Bronchial epithelial cell (primary cell): ENCODE results near the gene ADGRF5. TPM values are rescaled to one million over a fixed set of nuclear protein-coding genes. Genes with fewer than 3 reads are reported as not detected.
A peak's percentile ranks its signal among the peaks of the same experiment; 100 is the strongest.

Experiments
- DNase-seq: peaks from one replicate; pipeline ENCODE4 v3.0.0-alpha.2; 2010; ENCODE audit warnings: low read depth
- FAIRE-seq: peaks from 2 replicates; lab custom pipeline; 2011; peaks lifted over from hg19 to GRCh38; lab: Jason Lieb, UNC
- H3K27me3 ChIP-seq: 2 replicates; pipeline ENCODE4 v1.5.1; 2011; ENCODE audit warnings: low read length; ENCODE audit not compliant: control insufficient read depth, insufficient read depth
- H3K36me3 ChIP-seq: 2 replicates; pipeline ENCODE4 v1.5.1; 2011; ENCODE audit warnings: low read length; ENCODE audit not compliant: control insufficient read depth, insufficient read depth
- H3K4me3 ChIP-seq: 2 replicates; pipeline ENCODE4 v1.5.1; 2011; ENCODE audit warnings: mild to moderate bottlenecking, low read depth, low read length, control low read depth
- total RNA-seq: library from RNA; depleted of rRNA; stranded (reverse); fragments of >200 nt; gene quantifications from 2 replicates; pipeline ENCODE4 v1.2.1, GENCODE V29; 2014
- TF ChIP-seq, protein P1 (sequence below): IDR thresholded peaks from 2 replicates; pipeline ENCODE4 v1.5.1; 2011; ENCODE audit warnings: mild to moderate bottlenecking, moderate library complexity, low read length, control low read depth, inconsistent platforms; ENCODE audit not compliant: insufficient read depth, severe bottlenecking

Gene ADGRF5
- total RNA-seq, 1 donor from 2014 or later, result not detected

DNA sequence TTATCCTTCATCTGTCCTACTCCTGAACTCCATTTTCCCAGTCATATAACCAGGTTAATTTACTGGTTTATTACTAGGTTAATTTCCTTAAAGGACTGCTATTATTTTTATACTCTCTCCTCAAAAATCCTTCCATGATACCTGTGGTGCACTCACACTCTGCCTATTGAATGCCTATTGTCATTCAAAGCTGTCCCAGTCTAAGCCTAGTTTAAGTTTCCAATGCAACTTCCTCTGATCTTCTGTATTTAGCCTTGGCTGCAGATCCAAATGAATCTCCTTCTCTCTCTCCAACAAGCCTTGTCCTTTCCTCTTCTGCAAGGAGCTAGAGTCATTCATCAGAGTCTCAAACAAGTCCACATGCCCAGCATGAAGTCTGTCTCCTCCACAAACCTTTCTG is 41.3 kb upstream of the ADGRF5 start:
- TF ChIP-seq, protein P1, sequence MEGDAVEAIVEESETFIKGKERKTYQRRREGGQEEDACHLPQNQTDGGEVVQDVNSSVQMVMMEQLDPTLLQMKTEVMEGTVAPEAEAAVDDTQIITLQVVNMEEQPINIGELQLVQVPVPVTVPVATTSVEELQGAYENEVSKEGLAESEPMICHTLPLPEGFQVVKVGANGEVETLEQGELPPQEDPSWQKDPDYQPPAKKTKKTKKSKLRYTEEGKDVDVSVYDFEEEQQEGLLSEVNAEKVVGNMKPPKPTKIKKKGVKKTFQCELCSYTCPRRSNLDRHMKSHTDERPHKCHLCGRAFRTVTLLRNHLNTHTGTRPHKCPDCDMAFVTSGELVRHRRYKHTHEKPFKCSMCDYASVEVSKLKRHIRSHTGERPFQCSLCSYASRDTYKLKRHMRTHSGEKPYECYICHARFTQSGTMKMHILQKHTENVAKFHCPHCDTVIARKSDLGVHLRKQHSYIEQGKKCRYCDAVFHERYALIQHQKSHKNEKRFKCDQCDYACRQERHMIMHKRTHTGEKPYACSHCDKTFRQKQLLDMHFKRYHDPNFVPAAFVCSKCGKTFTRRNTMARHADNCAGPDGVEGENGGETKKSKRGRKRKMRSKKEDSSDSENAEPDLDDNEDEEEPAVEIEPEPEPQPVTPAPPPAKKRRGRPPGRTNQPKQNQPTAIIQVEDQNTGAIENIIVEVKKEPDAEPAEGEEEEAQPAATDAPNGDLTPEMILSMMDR, result no peak
- FAIRE-seq, result no peak
- H3K36me3 ChIP-seq, result no peaks in the 10 kb centered on the region
- H3K27me3 ChIP-seq, result peaks cover 3% of the 10 kb centered on the region
- DNase-seq, result no peak
- no peak overlapping the region for H3K4me3 ChIP-seq

DNA sequence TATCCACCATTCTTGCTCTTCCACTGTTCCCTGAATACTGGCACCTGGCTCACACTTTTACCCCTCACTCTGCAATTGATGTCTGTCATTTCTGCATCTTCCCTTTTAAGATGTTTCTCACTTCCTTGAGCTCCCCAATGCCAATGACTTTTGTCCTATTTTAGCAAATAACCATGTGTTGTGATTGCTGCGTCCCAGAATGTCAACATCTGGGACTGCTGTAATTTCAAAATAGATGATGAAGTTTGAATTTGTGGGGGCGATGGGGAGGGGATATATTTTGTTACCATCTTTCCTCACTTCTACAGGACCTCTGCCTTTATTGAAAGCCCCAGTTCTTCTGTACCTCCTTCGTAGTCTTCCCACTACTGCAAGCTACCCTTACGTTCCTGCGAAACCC is 40.0 kb upstream of the ADGRF5 start:
- H3K36me3 ChIP-seq, result no peaks in the 10 kb centered on the region
- no peak overlapping the region for H3K4me3 ChIP-seq
- DNase-seq (no peak), FAIRE-seq (peak; percentile 23)
- H3K27me3 ChIP-seq, result peaks cover 3% of the 10 kb centered on the region
- TF ChIP-seq, protein P1, result no peak

DNA sequence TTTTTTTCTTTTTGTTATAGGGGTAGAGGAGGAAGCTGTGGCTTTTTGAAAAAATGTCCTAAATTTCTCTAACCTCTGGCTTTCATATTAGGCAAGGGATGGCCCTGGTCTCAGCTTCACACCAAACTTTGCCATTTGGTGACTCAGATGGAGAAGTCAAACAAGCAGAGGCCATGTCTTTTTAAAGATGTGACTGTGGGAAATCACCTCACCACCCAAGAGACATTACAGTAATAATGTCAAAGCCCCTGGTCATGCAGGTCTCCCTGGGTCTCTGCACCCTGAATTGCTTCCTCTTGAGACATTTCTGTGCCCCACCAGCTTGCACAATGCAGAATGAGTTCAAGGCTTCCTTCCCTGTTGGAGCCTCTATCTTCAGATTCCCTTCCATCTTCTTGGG is 39.5 kb upstream of the ADGRF5 start:
- DNase-seq (no peak), FAIRE-seq (no peak)
- H3K4me3 ChIP-seq, result no peak overlapping the region
- no peaks in the 10 kb centered on the region for H3K36me3 ChIP-seq
- peaks cover 3% of the 10 kb centered on the region for H3K27me3 ChIP-seq
- TF ChIP-seq, protein P1, result no peak

DNA sequence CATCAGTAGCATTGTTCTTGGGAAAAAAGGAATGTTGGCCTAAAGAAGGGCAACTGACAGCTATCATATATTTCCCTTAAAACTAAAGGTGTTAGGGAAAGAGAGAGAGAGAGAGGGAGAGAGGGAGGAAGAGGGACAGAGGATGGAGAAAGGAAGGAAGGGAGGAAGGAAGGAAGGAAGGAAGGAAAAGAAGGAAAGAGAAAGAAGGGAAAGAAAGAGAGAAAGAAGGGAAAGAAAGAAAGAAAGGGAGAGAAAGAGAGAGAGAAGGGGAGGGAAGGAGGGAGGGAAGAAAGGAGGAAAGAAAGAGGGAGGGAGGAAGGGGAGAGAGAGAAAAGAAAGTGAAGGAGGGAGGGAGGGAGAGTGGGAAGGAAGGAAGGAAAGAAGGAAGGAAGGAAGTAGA is 37.7 kb upstream of the ADGRF5 start:
- no peak overlapping the region for H3K4me3 ChIP-seq
- FAIRE-seq (no peak), DNase-seq (no peak)
- no peaks in the 10 kb centered on the region for H3K36me3 ChIP-seq
- TF ChIP-seq, protein P1, result no peak
- peaks cover 2% of the 10 kb centered on the region for H3K27me3 ChIP-seq

DNA sequence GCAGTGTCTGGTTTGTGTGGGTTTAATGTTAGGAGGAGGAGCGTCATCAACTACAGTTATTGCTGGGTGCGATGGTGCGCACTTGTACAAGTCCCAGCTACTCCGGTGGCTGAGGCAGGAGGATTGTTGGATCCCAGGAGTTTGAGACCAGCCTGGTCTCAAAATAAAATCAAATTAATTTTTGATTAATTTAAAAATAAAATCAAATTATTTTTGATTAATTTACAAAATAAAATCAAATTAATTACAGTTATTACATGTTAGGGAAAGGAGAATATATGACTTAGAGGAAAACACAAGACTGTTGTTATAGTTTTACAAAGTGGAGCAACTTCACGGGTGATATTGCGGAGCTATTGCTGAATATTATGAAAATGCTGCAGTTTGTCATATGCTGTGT is 34.7 kb upstream of the ADGRF5 start:
- Histone ChIP-seq H3K4me3 (no peak overlapping the region), H3K27me3 (peaks cover under 1% of the 10 kb centered on the region), H3K36me3 (no peaks in the 10 kb centered on the region)
- DNase-seq, result no peak
- FAIRE-seq, result no peak
- TF ChIP-seq, protein P1, result no peak

DNA sequence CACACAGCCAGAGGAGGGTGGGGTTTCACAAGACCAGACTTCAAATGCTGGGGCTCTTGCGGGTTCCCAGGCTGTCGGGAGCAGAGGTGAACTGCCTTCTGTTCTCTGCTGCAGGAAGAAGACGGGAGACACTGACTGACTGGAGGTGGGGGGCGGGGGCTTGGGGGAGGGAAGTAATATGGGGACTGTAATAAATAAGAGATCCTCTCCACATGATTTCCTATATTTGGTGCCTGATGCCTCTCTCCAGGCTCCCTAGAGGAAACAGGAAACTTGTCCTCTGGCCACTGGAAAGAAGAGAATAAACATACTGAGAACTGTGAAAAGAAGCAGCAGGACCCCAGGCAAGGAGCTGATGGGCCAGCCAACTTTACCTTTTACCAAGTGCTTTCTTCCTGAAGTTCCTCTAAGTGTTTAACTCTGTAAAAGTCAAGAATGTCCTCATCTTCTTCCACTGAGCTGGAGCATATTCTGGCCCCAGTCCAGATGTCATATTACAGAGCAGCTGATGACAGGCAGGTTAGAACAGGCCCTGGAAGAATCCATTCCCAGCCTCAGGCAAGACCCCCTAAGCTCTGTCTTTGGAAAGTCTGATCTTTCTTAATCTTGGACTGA is 33.2 kb upstream of the ADGRF5 start:
- TF ChIP-seq, protein P1, result no peak
- H3K27me3 ChIP-seq, result no peaks in the 10 kb centered on the region
- H3K4me3 ChIP-seq, result no peak overlapping the region
- FAIRE-seq (no peak), DNase-seq (peak; percentile 69)
- no peaks in the 10 kb centered on the region for H3K36me3 ChIP-seq
